Stomach (tissue), 9 donors: ENCODE data around the gene DPYD. TPM values are rescaled to one million over a fixed set of nuclear protein-coding genes. Genes with fewer than 3 reads are reported as not detected.
A peak's percentile ranks its signal among the peaks of the same experiment; 100 is the strongest.

Source experiments
- DNase-seq, 2 donors: peaks; one replicate each; pipeline versions ENCODE4 v3.0.0 to v3.0.0-alpha.2; 2013 to 2019
- H3K27ac ChIP-seq, 5 donors: fragments of 200-600 bp in 4 of 5; sonication (generic) in 4 of 5; one replicate each; pipeline ENCODE4 v1.5.1; 2013 to 2019; ENCODE audit warnings: mild to moderate bottlenecking in 1 of 5, moderate library complexity in 1 of 5
- H3K27me3 ChIP-seq, 3 donors: fragments of 200-600 bp; sonication (generic); one replicate each; pipeline ENCODE4 v1.5.1; 2017 to 2019; ENCODE audit warnings: mixed run types in 1 of 3
- H3K36me3 ChIP-seq, 4 donors: fragments of 200-600 bp; sonication (generic); 1 replicate in 3 of 4; 2 replicates in 1 of 4; pipeline ENCODE4 v1.5.1; 2016 to 2019
- H3K4me1 ChIP-seq, 4 donors: fragments of 200-600 bp; sonication (generic); one replicate each; pipeline ENCODE4 v1.5.1; 2016 to 2019
- H3K4me3 ChIP-seq, 4 donors: fragments of 200-600 bp; sonication (generic) in 3 of 4; one replicate each; pipeline ENCODE4 v1.5.1; 2016 to 2019; ENCODE audit warnings: mild to moderate bottlenecking in 1 of 4
- H3K9me3 ChIP-seq, 4 donors: fragments of 200-600 bp; sonication (generic); one replicate each; pipeline ENCODE4 v1.5.1; 2016 to 2019
- EP300 ChIP-seq: sonication (generic); formaldehyde crosslinking; IDR thresholded peaks from one replicate; pipeline ENCODE4 v1.6.1; 2017; ENCODE audit warnings: antibody characterized with exemption
- POLR2A ChIP-seq, 4 donors: fragments of 450-650 bp; IDR thresholded peaks; one replicate each; pipeline ENCODE4 v1.6.1; 2016; ENCODE audit warnings: antibody characterized with exemption in 4 of 4, control low read depth in 2 of 4, mild to moderate bottlenecking in 1 of 4, moderate library complexity in 1 of 4
- POLR2AphosphoS5 ChIP-seq, 3 donors: sonication (generic); formaldehyde crosslinking; IDR thresholded peaks; one replicate each; pipeline ENCODE4 v1.6.1; 2016; ENCODE audit warnings: antibody characterized with exemption in 3 of 3
- WGBS, 5 donors: extraction: QIAGEN DNeasy Blood & Tissue Kit in 3 of 5; methylation state at CpG; one replicate each; pipeline versions ENCODE4 v1.1.5 to v1.1.7; 2013 to 2018; 5-methylcytosine and 5-hydroxymethylcytosine counted together
- intact Hi-C: fragments of 100-400 bp; cut with DNase I; formaldehyde crosslinking; loops from one replicate; pipeline ENCODE4 v1.15.1; 2023; ENCODE audit warnings: low total_unique reads
- polyA plus RNA-seq, 3 donors: library from polyadenylated mRNA; stranded (reverse); fragments of 200-250 nt; gene quantifications; one replicate each; pipeline ENCODE4 v1.2.3, GENCODE V29; 2013
- total RNA-seq, 5 donors: library from RNA; depleted of rRNA; stranded (reverse); fragments of >200 nt; gene quantifications; one replicate each; pipeline versions ENCODE4 v1.1.0 to v1.2.3, GENCODE V29; 2014 to 2016
- TF ChIP-seq, protein P1 (sequence below), 7 experiments: fragments of 450-650 bp in 4 of 7; fragments of 200-600 bp in 3 of 7; sonication (generic) in 3 of 7; IDR thresholded peaks; one replicate each; pipeline ENCODE4 v1.5.1; 2016 to 2019; ENCODE audit warnings: antibody characterized with exemption in 7 of 7, control low read depth in 2 of 7, mild to moderate bottlenecking in 1 of 7
- donor health status: healthy with polysubstance abuse.
- donor health status: Bipolar disorder and iron deficiency.
- donor health status: healthy.

DPYD gene
- total and polyA plus RNA-seq, 8 donors, result 7.5 to 58.2 (median 18.2) TPM

DNA sequence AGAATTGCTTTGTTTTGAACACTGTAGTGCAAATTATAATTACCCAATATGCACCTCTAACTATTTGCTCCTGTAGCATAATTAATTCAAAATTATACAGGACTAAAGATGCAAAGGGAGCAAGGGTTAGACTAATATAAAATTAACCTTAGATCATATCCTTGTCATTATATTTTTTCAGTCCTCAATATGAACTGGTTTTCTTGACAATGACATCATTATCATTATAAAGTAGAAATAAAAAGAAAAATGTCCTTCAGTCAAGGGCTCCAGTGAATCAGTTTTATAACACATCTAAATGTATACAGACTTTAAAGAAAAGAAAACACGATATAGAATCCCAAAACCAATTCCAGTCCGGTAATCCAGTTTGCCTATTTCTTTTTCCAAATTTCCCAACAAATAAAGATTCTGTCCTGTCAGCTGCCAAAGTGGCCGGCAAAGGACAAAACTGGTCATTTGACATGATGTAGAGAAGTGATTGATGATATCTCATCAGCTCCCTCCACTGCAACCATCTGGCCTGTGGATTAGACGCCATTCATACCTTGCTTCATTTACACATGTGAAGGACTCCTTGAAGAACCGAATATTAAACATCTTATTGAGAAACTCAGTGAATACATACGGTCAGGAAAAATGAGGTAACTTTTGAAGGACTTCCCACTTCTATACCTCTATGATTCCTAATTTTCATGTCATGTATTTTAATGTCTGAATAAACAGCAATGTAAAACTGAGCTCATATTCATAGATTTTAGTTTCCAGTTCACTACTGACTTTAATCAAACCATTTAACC is 15.5 kb downstream of the DPYD start:
- peaks cover 0 to 15% (median 3%) of the 10 kb centered on the region in 4 donors for H3K4me1 ChIP-seq
- 87 to 91% (median 90%) methylated on average over 6 of the region's 6 CpGs for WGBS, 5 donors
- H3K9me3 ChIP-seq, result no peaks in the 10 kb centered on the region
- intact Hi-C loops, result no loop called here
- H3K4me3 ChIP-seq, result no peak overlapping the region
- no peaks in the 10 kb centered on the region for H3K36me3 ChIP-seq
- DNase-seq, result no peak
- TF ChIP-seq POLR2AphosphoS5 (IDR thresholded peaks at IDR 0.05) (no peak), EP300 (no peak), POLR2A (IDR thresholded peaks at IDR 0.05) (no peak)
- TF ChIP-seq, protein P1, sequence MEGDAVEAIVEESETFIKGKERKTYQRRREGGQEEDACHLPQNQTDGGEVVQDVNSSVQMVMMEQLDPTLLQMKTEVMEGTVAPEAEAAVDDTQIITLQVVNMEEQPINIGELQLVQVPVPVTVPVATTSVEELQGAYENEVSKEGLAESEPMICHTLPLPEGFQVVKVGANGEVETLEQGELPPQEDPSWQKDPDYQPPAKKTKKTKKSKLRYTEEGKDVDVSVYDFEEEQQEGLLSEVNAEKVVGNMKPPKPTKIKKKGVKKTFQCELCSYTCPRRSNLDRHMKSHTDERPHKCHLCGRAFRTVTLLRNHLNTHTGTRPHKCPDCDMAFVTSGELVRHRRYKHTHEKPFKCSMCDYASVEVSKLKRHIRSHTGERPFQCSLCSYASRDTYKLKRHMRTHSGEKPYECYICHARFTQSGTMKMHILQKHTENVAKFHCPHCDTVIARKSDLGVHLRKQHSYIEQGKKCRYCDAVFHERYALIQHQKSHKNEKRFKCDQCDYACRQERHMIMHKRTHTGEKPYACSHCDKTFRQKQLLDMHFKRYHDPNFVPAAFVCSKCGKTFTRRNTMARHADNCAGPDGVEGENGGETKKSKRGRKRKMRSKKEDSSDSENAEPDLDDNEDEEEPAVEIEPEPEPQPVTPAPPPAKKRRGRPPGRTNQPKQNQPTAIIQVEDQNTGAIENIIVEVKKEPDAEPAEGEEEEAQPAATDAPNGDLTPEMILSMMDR (IDR thresholded peaks at IDR 0.05), result no peak
- H3K27ac ChIP-seq, result peak overlapping the region in 1 of 5 donors; percentile 52
- no peaks in the 10 kb centered on the region for H3K27me3 ChIP-seq

DNA sequence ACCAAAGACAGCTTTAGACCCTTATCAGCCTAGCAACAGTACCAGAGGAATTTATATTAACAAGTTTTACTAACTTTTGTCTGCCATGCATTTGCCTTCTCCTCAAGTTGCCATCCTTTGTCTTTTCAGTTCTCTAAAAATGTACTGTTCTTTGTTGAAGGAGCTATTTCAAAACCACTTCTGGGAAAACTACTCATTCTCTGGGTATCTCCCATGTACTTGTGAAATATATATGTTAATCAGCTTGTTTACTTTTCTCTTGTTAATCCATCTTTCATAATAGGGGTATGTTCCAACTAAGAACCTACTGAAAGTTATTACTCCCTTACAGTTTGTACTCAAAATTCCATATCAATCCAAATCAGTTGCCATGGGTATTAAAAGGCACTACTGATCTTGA is 16.3 kb downstream of the DPYD start:
- H3K9me3 ChIP-seq, result no peaks in the 10 kb centered on the region
- peak overlapping the region in 2 of 5 donors; percentile 22 to 52 for H3K27ac ChIP-seq
- no peak overlapping the region for H3K4me3 ChIP-seq
- no peaks in the 10 kb centered on the region for H3K36me3 ChIP-seq
- intact Hi-C loops, result no loop called here
- no peak for DNase-seq
- TF ChIP-seq POLR2AphosphoS5 (IDR thresholded peaks at IDR 0.05), result no peak
- TF ChIP-seq POLR2A (IDR thresholded peaks at IDR 0.05), result no peak
- TF ChIP-seq, protein P1 (IDR thresholded peaks at IDR 0.05), result no peak
- TF ChIP-seq EP300, result no peak
- peaks cover 0 to 15% (median 3%) of the 10 kb centered on the region in 4 donors for H3K4me1 ChIP-seq
- H3K27me3 ChIP-seq, result no peaks in the 10 kb centered on the region

DNA sequence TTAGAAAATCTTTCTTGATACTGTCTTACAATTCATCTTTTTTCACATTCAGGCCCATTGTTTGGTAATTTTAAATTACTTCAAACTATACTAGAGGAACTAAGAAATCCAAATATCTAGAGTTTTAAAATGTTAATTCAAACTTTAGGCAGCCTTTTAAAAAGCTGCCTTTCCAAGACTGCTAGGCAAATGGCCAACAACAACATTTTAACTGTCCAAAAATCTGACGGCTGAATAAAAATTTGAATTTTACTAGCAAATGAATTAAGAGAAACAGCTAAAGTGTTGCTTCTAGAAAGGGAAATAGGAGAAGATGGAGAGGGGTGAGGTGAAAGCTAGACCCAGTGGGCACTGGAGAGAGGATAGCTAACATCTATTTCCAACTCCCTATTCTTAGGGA is 17.2 kb downstream of the DPYD start:
- WGBS, 5 donors, result 39 to 45% (median 42%) methylated on average over 1 of the region's 1 CpG
- TF ChIP-seq, protein P1 (IDR thresholded peaks at IDR 0.05), result no peak
- TF ChIP-seq POLR2A (IDR thresholded peaks at IDR 0.05) (no peak), EP300 (no peak), POLR2AphosphoS5 (IDR thresholded peaks at IDR 0.05) (no peak)
- Histone ChIP-seq H3K9me3 (no peaks in the 10 kb centered on the region), H3K4me3 (no peak overlapping the region), H3K27me3 (no peaks in the 10 kb centered on the region), H3K36me3 (no peaks in the 10 kb centered on the region), H3K4me1 (peaks cover 0 to 17% (median 3%) of the 10 kb centered on the region in 4 donors), H3K27ac (peak overlapping the region in 1 of 5 donors; percentile 52)
- DNase-seq, result peak in 1 of 2 donors; percentile 38
- intact Hi-C loops, result no loop called here

DNA sequence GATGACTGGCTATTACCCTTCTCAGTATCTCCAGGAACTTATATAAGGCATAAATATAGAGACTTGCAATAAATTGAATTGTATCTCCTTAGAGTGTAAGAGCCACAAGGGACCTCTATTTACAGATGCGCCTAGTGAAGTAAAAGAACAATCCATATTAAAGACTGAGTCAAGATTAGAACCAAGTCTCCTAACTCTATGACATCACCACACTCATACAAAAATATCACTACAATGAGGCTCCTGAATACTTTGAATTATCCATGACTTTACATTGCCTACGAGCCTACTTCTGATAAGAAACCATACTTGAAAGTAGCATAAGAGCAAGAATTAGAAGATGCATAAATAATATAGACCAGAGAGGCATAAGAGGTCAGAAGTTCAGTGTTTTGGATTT is 18.8 kb downstream of the DPYD start:
- DNase-seq, result no peak
- WGBS, 5 donors, result 91 to 97% (median 91%) methylated on average over 2 of the region's 2 CpGs
- H3K4me1 ChIP-seq, result peaks cover 0 to 19% (median 3%) of the 10 kb centered on the region in 4 donors
- intact Hi-C loops, result no loop called here
- H3K27ac ChIP-seq, result no peak overlapping the region
- no peaks in the 10 kb centered on the region for H3K9me3 ChIP-seq
- no peaks in the 10 kb centered on the region for H3K27me3 ChIP-seq
- no peaks in the 10 kb centered on the region for H3K36me3 ChIP-seq
- TF ChIP-seq, protein P1 (IDR thresholded peaks at IDR 0.05), result no peak
- TF ChIP-seq POLR2A (IDR thresholded peaks at IDR 0.05) (no peak), EP300 (no peak), POLR2AphosphoS5 (IDR thresholded peaks at IDR 0.05) (no peak)
- no peak overlapping the region for H3K4me3 ChIP-seq
